HG02759 (cell line): ENCODE results near the gene SPSB2.
"Not testable (repeated sequence)": the region's sequence is repeated elsewhere in the genome, so short reads cannot be mapped to it uniquely, and the experiment has no call there.

Experiments
- ATAC-seq: cut with Tn5 transposase; IDR thresholded peaks from one replicate; pipeline ENCODE4 v1.9.1; 2021; ENCODE audit warnings: mild to moderate bottlenecking, moderate library complexity; ENCODE audit not compliant: unreplicated experiment

Gene SPSB2

GRCh38 chr12:6871052-6871957, 1.8 kb downstream of the SPSB2 start:
- ATAC-seq: no peak

DNA sequence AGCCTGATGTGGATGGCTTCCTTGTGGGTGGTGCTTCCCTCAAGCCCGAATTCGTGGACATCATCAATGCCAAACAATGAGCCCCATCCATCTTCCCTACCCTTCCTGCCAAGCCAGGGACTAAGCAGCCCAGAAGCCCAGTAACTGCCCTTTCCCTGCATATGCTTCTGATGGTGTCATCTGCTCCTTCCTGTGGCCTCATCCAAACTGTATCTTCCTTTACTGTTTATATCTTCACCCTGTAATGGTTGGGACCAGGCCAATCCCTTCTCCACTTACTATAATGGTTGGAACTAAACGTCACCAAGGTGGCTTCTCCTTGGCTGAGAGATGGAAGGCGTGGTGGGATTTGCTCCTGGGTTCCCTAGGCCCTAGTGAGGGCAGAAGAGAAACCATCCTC, 2.8 kb downstream of the SPSB2 start:
- not testable (repeated sequence) for ATAC-seq

GRCh38 chr12:6869049-6870021, 3.8 kb downstream of the SPSB2 start:
- ATAC-seq: no peak

DNA sequence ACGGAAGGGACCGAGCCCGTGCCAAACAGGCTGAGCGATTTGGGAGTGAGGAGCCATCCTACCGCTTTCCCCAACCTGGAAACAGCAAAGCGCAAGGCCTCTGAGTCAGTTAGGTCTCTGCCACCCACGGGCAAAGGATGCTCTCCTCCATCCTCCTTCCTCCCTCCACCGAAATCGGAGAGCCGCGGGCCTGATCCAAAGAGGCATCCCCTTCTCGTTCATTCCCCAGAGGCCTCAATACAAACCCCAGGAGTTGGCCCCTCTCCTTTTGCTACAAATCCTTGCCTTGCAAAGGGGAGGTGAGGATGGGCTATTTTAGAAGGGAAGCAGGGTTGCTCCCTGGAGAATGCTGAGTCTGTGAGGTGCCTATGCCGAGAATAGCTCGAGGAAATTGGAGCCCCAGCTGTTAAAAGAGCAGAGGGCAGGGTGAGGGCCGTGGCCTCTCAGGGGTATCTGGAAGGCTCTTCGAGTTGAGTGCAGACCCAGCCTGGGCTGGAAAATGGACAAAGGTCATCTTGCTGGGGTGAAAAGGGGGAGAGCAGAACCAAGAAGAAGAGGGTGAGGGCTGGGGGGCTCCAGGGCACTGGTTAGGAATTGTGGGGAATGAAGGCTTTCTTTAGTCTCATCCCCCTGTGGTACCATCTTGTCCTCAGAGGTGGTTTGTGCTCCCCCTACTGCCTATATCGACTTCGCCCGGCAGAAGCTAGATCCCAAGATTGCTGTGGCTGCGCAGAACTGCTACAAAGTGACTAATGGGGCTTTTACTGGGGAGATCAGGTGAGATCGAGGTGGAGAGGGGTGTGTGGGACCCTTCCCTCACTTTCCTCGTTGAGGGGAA, 4.7 kb downstream of the SPSB2 start:
- ATAC-seq: no peak

GRCh38 chr12:6867413-6868210, 5.5 kb downstream of the SPSB2 start, which contains the start of gene TPI1:
Gene TPI1 (plus strand): TSS chr12:6867531. CDS start chr12:6867567, 36 bp downstream.
- ATAC-seq: peak; percentile 65

- peak; percentile 18 for ATAC-seq
Measured at GRCh38 chr12:6866920-6867412, 6.1 kb downstream of the SPSB2 start.

- no peak for ATAC-seq
Measured at GRCh38 chr12:6866163-6866919, 6.8 kb downstream of the SPSB2 start.

- not testable (repeated sequence) for ATAC-seq
Measured at GRCh38 chr12:6865307-6865706, 7.8 kb downstream of the SPSB2 start.

GRCh38 chr12:6863586-6864321, 9.3 kb downstream of the SPSB2 start:
- no peak for ATAC-seq

DNA sequence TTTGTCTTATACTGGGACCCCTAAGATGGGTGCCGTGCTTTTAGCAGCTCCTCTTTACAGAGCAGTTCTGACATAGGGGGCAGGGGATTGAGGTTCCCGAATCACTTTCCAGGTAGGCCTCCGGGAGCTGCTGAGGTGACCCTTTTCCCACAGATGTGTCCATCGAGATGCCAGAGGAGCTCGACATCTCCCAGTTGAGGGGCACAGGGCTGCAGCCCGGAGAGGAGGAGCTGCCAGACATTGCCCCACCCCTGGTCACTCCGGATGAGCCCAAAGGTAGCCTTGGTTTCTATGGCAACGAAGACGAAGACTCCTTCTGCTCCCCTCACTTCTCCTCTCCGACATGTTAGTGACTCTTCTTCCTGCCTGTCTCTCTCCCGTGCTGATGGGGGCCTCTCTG, 10.1 kb downstream of the SPSB2 start:
- no peak for ATAC-seq

- ATAC-seq: no peak
Measured at GRCh38 chr12:6861391-6861790, 11.7 kb downstream of the SPSB2 start.

- no peak for ATAC-seq
Measured at GRCh38 chr12:6860942-6861341, 12.2 kb downstream of the SPSB2 start.

GRCh38 chr12:6860116-6860515, 13.0 kb downstream of the SPSB2 start:
- no peak for ATAC-seq

- no peak for ATAC-seq
Measured at GRCh38 chr12:6858799-6859198, 14.3 kb downstream of the SPSB2 start.

GRCh38 chr12:6855322-6855721, 17.8 kb downstream of the SPSB2 start:
- ATAC-seq: no peak

DNA sequence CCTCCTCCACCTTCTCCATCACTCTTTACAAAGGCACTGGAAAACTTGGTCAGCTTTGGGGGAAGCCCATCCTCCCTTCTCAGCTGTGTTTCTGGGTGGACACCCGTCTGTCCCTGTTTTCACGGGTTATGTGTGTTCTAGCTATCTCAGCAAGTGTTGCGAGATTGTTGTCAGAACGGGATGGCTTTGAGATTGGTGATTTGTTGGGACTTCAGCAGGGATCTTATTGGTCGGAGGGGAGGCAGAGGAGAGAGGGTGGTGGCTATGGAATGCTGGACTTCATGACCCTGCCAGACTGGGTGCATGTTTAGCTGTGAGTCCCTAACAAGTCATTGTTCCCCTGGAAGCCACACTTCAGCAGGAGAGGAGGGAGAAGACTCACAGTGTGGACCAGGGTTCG, 19.1 kb downstream of the SPSB2 start:
- ATAC-seq: no peak

DNA sequence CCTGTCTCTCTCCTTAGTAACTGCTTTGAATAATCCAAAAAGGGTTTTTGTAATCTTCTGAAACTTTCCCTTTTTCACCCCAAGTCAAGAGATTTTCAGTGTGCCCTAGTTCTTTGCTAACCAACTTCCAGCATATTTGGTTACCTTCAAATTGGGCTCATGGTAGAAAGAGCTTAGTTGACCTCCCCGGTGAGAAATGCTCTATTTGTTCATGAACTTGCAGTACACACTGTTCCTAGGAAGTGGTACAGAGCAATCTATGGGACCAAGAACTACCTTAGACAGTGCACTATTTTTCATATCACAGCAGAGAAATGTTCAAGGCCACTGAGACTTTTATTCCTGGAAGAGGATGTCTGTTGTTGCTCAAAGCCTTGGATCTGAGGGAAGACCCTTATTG, 19.5 kb downstream of the SPSB2 start:
- no peak for ATAC-seq

- no peak for ATAC-seq
Measured at GRCh38 chr12:6852651-6853354, 20.3 kb downstream of the SPSB2 start.
